AG04450 (cell line): Measurements from ENCODE around the gene PSME3. TPM values are rescaled to one million over a fixed set of nuclear protein-coding genes. Genes with fewer than 3 reads are reported as not detected.
"Not testable (repeated sequence)": the region's sequence is repeated elsewhere in the genome, so short reads cannot be mapped to it uniquely, and the experiment has no call there.

Source experiments
- CTCF ChIA-PET: fragments of 300-600, 350-600 bp; formaldehyde crosslinking; extraction: SDS; loops from one replicate; lab custom pipeline; 2022; ENCODE audit warnings: antibody characterized with exemption, inconsistent platforms; lab: Charles Lee
- POLR2A ChIA-PET: fragments of 350-600 bp; formaldehyde crosslinking; extraction: SDS; loops from one replicate; lab custom pipeline; 2021; ENCODE audit warnings: antibody characterized with exemption, inconsistent platforms; lab: Yijun Ruan, JAX
- DNase-seq: peaks from one replicate; pipeline ENCODE4 v3.0.0-alpha.2; 2011; ENCODE audit warnings: low read depth, low spot score
- H3K27ac ChIP-seq: one replicate; pipeline ENCODE4 v1.5.1; 2012; ENCODE audit warnings: low read depth, low read length, control low read depth
- H3K27me3 ChIP-seq: one replicate; pipeline ENCODE4 v1.6.0; 2012; ENCODE audit warnings: low read length; ENCODE audit not compliant: control insufficient read depth, insufficient read depth
- H3K4me3 ChIP-seq: 2 replicates; pipeline ENCODE4 v1.5.1; 2011; ENCODE audit warnings: mild to moderate bottlenecking, low read depth, low read length, control low read depth
- H3K9me3 ChIP-seq: 2 replicates; pipeline ENCODE4 v1.5.1; 2012; ENCODE audit warnings: low read length; ENCODE audit not compliant: control insufficient read depth, insufficient read depth
- polyA plus RNA-seq: library from polyadenylated mRNA; depleted of rRNA; stranded (reverse); fragments of >200 nt; gene quantifications from 2 replicates; pipeline ENCODE4 v1.2.3, GENCODE V29; 2011
- TF ChIP-seq, protein P1 (sequence below): IDR thresholded peaks from 2 replicates; pipeline ENCODE4 v1.5.1; 2011; ENCODE audit warnings: low read depth, low read length, control low read depth, inconsistent platforms

The PSME3 gene
- polyA plus RNA-seq, 1 experiment, result 129 TPM

DNA sequence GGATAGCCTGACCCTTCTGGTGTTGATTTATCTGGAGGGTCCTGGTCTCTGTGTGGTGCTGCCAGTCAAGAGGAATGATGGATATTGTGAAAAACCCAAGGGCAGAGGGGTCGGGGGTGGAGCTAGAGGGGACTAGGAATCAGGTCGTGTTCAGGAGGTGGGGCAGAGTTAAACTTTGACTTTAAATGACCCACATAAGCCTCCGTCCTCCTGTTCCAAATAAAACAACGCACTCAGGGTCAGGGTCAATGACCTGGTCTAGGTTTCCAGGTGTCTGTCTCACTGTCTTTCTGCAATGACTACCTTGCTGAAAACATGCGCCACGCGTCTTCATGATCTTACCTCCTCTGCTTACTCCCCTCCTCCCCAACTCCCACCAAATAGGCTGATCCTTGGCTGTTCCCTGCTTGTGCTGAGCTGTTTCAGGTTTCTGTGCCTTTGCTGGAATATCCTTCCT lies 32.5 kb downstream of the PSME3 start:
- TF ChIP-seq, protein P1, sequence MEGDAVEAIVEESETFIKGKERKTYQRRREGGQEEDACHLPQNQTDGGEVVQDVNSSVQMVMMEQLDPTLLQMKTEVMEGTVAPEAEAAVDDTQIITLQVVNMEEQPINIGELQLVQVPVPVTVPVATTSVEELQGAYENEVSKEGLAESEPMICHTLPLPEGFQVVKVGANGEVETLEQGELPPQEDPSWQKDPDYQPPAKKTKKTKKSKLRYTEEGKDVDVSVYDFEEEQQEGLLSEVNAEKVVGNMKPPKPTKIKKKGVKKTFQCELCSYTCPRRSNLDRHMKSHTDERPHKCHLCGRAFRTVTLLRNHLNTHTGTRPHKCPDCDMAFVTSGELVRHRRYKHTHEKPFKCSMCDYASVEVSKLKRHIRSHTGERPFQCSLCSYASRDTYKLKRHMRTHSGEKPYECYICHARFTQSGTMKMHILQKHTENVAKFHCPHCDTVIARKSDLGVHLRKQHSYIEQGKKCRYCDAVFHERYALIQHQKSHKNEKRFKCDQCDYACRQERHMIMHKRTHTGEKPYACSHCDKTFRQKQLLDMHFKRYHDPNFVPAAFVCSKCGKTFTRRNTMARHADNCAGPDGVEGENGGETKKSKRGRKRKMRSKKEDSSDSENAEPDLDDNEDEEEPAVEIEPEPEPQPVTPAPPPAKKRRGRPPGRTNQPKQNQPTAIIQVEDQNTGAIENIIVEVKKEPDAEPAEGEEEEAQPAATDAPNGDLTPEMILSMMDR, result no peak
- H3K27me3 ChIP-seq, result peaks cover 4% of the 10 kb centered on the region
- H3K9me3 ChIP-seq, result no peaks in the 10 kb centered on the region; the same call in 1 of the 2 replicates
- DNase-seq, result no peak
- H3K27ac ChIP-seq, result no peak overlapping the region
- ChIA-PET POLR2A (no interaction called here), CTCF (no interaction called here)
- no peak overlapping the region for H3K4me3 ChIP-seq

DNA sequence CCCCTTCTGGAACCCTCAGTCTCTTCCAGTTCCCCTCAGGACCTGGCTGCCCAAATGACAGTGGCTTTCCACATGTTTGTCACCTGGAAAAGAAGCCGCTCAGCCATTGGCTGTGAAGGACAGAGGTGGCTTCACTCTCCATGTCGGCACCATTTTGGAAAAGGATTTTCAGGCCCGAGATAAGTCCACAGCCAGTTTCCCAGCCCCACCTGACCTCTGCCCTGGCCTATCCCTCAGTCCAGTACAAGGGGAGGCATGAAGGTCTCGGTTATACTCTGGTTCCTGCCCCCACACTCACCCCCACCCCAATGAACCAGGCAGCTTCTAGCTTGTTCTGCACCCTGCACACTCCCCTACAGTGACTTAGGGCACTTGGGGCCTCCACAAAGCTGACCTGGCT lies 33.0 kb downstream of the PSME3 start:
- TF ChIP-seq, protein P1, result no peak
- no peak for DNase-seq
- CTCF ChIA-PET, result no interaction called here
- Histone ChIP-seq H3K4me3 (no peak overlapping the region), H3K27ac (no peak overlapping the region), H3K9me3 (peaks cover 5% of the 10 kb centered on the region; the same call in 1 of the 2 replicates), H3K27me3 (peaks cover 4% of the 10 kb centered on the region)
- POLR2A ChIA-PET, result no interaction called here

DNA sequence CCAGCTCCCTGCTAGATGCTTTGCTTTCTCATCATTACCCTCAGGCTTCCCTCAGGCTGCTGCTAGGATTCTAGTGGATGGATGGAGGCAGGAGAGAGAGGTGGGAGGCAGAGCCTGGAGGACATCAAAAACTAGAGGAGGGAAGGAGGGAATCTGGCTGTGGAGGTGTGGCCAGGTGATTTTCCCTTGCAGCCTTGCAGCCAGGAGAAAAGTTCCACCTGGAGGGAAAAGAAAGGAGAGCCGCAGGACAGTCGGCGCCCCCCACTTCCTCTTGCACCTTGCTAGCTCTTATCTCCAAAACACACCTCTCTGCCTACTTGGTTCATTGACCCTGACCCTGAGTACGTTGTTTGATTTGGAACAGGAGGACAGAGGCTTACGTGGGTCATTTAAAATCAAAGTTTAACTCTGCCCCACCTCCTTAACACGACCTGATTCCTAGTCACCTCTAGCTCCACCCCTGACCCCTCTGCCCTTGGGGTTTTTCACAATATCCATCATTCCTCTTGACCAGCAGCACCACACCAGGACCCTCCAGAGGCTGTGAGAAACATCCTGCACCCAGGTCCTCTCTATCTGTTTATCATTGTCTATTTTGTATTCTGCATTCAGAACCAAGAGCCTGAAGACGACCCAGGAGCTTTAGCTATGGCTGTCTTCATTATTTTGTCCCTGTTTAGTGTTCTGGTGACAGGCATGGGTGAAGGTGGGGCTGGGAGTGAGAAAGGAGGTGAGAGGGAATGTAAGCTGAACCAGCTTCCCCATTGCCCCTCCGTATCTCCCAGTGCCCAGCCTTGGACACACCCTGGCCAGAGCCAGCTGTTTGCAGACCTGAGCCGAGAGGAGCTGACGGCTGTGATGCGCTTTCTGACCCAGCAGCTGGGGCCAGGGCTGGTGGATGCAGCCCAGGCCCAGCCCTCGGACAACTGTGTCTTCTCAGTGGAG lies 33.7 kb downstream of the PSME3 start:
- CTCF ChIA-PET, result interaction anchor here (1.1 kb wide), 1 partner anchor 24 kb away, joined by 3 read pairs; no protein-coding TSS in a partner anchor
- POLR2A ChIA-PET, result no interaction called here
- Histone ChIP-seq H3K9me3 (peaks cover 9% of the 10 kb centered on the region; the same call in 1 of the 2 replicates), H3K4me3 (no peak overlapping the region), H3K27me3 (peaks cover 4% of the 10 kb centered on the region), H3K27ac (no peak overlapping the region)
- no peak for DNase-seq
- TF ChIP-seq, protein P1, result no peak

DNA sequence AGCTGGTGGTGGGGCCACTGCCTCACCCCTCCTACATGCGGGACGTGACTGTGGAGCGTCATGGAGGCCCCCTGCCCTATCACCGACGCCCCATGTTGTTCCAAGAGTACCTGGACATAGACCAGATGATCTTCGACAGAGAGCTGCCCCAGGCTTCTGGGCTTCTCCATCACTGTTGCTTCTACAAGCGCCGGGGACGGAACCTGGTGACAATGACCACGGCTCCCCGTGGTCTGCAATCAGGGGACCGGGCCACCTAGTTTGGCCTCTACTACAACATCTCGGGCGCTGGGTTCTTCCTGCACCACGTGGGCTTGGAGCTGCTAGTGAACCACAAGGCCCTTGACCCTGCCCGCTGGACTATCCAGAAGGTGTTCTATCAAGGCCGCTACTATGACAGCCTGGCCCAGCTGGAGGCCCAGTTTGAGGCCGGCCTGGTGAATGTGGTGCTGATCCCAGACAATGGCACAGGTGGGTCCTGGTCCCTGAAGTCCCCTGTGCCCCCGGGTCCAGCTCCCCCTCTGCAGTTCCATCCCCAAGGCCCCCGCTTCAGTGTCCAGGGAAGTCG lies 34.6 kb downstream of the PSME3 start:
- POLR2A ChIA-PET, result not testable (repeated sequence)
- CTCF ChIA-PET, result interaction anchor here (1.1 kb wide), 1 partner anchor 24 kb away, joined by 3 read pairs; no protein-coding TSS in a partner anchor

DNA sequence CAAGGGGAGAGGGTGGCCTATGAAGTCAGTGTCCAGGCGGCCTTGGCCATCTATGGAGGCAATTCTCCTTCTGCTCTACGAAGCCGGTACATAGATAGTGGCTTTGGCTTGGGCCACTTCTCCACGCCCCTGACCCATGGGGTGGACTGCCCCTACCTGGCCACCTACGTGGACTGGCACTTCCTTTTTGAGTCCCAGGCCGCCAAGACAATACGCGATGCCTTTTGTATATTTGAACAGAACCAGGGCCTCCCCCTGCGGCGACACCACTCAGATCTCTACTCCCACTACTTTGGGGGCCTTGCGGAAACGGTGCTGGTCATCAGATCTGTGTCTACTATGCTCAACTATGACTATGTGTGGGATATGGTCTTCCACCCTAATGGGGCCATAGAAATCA lies 35.1 kb downstream of the PSME3 start:
- ChIA-PET POLR2A (no interaction called here), CTCF (no interaction called here)
- H3K9me3 ChIP-seq, result peaks cover 9% of the 10 kb centered on the region
- TF ChIP-seq, protein P1, result no peak
- H3K4me3 ChIP-seq, result no peak overlapping the region
- H3K27ac ChIP-seq, result no peak overlapping the region
- H3K27me3 ChIP-seq, result peaks cover 15% of the 10 kb centered on the region
- DNase-seq, result no peak

More for the DNA sequence above, 34.6 kb downstream of the PSME3 start:
- H3K9me3 ChIP-seq, H3K27me3 ChIP-seq, H3K27ac ChIP-seq, DNase-seq, H3K4me3 ChIP-seq: not testable (repeated sequence)
